GM19452 (cell line): Measurements from ENCODE around the gene ARHGAP12.

ENCODE experiments used
- ATAC-seq: cut with Tn5 transposase; IDR thresholded peaks from one replicate; pipeline ENCODE4 v1.9.1; 2021; ENCODE audit not compliant: unreplicated experiment

ARHGAP12 gene

GRCh38 chr10:31948021-31948420 is 19.4 kb upstream of the ARHGAP12 start:
- no peak for ATAC-seq

GRCh38 chr10:31947144-31947926 is 18.7 kb upstream of the ARHGAP12 start:
- no peak for ATAC-seq

GRCh38 chr10:31945392-31945791 is 16.8 kb upstream of the ARHGAP12 start:
- no peak for ATAC-seq

GRCh38 chr10:31944071-31944433 is 15.4 kb upstream of the ARHGAP12 start:
- no peak for ATAC-seq

GRCh38 chr10:31942892-31943291 is 14.3 kb upstream of the ARHGAP12 start:
- no peak for ATAC-seq

GRCh38 chr10:31942435-31942834 is 13.8 kb upstream of the ARHGAP12 start:
- no peak for ATAC-seq

GRCh38 chr10:31940839-31941653 is 12.4 kb upstream of the ARHGAP12 start:
- ATAC-seq, result no peak

- ATAC-seq, result no peak
These were observed 11.4 kb upstream of the ARHGAP12 start for GRCh38 chr10:31939797-31940708.

- ATAC-seq, result no peak
These were observed 8.7 kb upstream of the ARHGAP12 start for GRCh38 chr10:31937371-31937770.

GRCh38 chr10:31936933-31937332 is 8.3 kb upstream of the ARHGAP12 start:
- no peak for ATAC-seq

GRCh38 chr10:31936086-31936485 is 7.5 kb upstream of the ARHGAP12 start:
- ATAC-seq, result no peak

GRCh38 chr10:31935678-31936077 is 7.0 kb upstream of the ARHGAP12 start:
- no peak for ATAC-seq

- no peak for ATAC-seq
These were observed 4.2 kb upstream of the ARHGAP12 start for GRCh38 chr10:31932838-31933237.

- no peak for ATAC-seq
These were observed 2.2 kb upstream of the ARHGAP12 start for GRCh38 chr10:31930856-31931255.

GRCh38 chr10:31930023-31930751 is 1.6 kb upstream of the ARHGAP12 start:
- ATAC-seq, result peak; percentile 32

GRCh38 chr10:31929261-31930022 is 811 bp upstream of the ARHGAP12 start:
- no peak for ATAC-seq

- ATAC-seq, result peak; percentile 34
These were observed 615 bp downstream of the ARHGAP12 start for GRCh38 chr10:31927884-31928548.

GRCh38 chr10:31927565-31927883 is 1.1 kb downstream of the ARHGAP12 start:
- ATAC-seq, result no peak

- ATAC-seq, result no peak
These were observed 1.7 kb downstream of the ARHGAP12 start for GRCh38 chr10:31926765-31927564.
